GM11168 (cell line): ENCODE data around the gene RPTOR.

Experiments
- in situ Hi-C: fragments of 300-500 bp; cut with MboI; formaldehyde crosslinking; loops from one replicate; pipeline ENCODE4 v1.12.0; 2022; ENCODE audit warnings: low sequenced_read_pairs; ENCODE audit not compliant: unreplicated experiment

RPTOR gene

DNA sequence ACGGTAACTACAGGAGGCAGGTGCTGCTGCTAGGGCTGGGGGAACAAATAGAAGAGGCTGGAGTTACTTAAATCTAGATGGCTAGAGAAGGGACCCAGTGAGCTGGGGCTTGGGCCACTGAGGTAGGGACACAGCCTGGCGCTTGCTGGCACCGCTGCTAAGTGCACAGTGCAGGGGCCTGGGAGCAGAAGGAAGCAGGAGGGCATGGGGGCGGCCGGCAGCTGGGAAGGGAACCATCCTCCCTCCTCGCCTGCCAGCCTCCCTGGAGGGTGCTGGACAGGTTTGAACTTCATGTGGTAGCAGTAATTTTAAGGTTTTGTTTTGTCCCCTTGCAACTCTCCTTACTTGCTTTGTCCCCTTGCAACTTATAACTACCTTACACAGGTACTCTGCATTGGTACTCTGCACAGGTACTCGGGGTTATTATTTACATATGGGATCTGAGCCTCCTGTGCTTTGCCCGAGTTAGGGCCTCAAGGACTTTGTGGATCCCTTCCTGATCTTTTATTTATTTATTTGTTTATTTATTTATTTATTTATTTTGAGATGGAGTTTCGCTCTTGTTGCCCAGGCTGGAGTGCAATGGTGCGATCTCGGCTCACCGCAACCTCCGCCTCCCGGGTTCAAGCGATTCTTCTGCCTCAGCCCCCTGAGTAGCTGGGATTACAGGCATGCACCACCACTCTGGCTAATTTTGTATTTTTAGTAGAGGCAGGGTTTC lies 34.2 kb downstream of the RPTOR start:
- in situ Hi-C loops, result loop anchor here (10.0 kb wide), 1 partner anchor 154 kb away; no protein-coding TSS in a partner anchor

DNA sequence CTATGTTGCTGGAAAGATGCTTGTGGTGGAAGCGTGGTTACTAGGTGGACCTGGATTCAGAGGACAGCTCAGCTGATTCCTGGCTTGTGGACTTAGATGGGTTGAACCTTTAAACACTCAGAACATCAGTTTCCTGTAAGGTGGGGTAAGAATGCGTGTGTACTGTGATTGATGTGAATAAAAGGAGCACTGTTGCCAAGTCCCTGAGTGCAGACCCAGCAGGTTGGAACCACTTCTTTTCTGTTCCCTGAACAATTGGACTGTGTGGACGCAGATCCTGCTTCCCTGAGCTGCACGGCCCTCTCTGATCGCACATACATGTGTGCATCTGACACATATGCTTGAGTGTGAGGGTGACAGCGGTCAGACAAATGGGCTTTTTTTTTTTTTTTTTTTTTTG lies 37.5 kb downstream of the RPTOR start:
- in situ Hi-C loops, result no loop called here

DNA sequence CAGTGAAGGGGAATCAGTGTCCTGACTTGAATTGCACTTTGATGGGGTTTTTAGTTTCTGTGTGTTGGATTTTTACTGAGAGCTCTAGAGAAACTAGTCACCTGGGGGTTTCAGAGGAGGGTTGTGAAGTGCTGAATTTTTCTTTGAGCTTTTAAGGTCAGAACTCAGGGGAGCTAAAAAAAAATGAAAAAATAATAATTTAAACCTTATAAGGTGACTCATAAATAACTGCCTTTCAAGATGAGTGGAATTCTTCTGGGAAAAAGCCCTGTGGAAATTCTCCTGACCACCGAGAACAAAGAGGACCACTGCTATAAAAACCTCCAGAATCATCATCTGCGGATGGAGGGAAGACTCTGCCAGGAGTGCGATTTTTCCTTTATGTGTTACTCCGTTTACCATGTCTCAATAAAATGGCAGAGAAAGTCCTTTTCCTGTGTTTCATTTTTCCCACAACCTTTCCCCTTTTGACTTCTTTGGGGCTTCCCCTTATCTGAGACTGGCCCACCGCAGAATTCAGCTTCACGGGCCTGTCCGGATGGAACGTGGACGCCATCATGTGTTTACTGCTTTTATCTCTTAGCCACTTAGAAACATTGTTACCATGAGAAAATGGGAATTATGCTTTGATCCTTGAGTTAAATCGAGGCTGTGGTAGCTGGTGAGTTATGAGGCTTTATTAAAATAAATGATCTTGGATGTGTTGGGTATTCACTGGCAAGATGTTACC lies 39.7 kb downstream of the RPTOR start:
- in situ Hi-C loops, result no loop called here

DNA sequence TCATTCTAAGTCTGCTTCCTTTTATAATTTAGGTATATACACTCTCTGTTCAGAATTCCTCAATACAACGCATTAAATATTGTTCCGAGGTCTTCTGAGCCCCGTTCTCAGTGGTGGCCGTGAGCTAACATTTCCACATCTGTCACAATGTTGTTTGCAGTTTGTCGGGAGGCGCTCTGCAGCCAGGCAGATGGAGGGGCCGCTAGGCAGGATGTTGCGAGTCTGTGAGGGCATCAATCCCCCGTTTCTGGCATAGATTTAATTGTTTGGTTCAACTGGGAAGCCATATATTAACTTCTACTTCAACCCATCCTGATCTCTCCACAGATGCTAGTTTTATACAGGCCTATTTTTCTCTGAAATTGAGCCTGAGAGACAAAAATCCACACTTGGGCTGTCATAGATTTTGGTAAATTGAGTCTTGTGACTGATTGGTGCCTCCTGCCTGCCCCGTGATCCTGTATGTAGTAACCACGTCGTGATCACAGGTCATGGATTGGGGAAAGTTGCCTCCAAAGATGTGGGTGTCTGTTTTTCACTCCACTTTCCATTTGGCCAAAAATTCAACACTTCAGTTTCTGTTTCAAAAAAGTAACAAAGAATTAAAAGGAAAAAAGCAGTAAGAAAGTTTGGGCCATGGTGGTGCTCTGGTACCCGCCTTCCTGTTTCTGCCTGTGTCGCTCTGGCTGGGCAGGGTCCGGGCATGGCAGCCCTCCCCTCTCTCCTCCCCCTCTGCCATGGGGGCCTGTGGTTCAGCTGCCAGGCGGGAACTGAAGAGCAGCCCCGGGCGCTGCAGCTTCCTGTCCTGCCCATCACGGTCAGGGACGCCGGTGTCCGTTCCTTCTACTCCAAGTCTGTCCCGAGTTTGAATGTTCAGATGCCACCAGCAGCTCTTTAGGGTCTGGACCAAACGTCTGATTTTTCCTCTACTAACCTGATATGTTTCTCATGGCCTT lies 41.5 kb downstream of the RPTOR start:
- in situ Hi-C loops, result no loop called here

DNA sequence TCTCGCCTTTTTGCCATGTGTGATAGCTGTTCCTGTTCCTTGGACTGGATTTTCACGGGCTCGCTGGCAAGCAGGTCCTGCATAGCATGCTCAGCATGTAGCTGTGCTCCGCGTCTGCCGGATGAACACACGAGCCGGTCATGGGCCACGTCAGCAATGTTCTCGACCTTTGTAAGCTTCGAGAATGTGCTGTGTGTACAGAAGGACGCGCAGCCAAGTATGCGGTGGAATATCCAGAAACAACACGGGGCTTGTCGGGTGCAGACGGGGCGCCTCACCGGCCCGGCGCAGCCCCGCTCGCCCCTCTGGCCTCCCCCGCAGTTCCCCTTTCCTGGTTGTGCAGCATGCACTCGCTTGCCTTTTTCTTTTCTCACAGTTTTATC lies 42.2 kb downstream of the RPTOR start:
- in situ Hi-C loops, result no loop called here

DNA sequence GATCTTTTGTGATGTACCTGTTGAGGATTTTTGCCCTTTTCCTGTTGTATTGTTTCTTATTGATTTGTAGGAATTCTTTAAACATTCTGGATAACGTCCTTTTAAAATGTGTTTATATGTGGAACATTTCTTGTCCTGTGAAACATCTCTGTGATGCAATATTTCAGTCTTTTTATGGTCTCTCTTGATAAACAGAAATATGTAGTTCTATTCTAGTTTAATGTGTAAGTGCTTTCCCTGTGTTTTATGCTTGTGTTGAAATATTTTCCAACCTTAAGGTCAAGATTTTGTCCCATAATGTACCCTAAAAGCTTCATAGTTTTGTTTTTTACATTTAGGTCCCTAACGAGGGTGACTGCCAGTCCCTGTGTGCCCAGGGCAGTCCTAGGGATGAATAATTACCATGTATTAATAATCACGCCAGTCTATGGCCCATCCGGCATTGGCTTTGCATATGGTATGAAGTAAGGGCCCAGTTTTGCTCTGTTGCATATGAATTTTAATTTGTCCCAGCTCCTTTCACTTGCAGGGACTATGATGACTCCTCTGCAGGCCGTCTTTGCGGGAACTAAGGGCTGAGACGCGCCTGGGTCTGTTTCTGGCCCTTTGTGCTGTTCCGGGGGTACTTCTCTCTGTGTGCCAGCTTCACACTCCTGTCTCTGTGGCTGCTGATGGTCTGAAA lies 44.2 kb downstream of the RPTOR start:
- in situ Hi-C loops, result no loop called here

DNA sequence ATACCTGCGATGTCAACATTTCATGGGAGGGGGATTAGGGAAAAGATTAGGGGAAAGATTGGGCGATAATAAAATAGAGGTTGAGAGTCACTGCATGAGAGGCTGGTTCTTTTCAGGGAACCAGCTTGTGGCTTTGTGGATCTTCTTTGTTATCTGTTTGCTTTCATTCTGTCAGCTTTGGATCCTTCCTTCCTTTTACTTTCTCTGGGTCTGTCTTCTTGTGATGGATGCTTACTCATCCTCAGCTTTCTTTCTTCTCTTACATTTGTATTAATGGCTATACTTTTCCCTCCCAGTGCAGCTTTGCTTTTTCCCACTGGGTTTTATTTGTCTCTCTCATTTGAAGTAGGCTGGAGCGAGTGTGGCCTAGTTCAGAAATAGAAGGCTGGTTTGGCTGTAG lies 47.1 kb downstream of the RPTOR start:
- in situ Hi-C loops, result no loop called here

DNA sequence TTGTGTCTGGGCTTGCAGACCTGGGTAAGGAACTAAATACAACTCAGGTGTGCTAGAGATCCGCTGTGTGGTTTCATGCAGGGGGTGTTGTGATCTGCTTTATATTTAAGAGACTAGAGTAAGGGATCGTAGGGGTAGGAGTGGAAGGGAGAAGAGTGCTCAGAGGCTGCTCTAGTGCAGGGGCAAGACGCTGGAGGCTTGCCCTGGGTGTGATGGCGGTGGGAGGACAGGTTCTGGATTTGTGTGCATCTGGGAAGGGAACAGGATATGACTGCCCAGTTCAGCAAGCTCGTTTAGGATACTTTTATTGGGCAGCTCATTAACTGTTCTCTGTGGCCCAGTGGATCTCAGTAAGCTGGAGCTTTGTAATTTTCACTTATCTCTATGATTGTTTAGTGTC lies 47.6 kb downstream of the RPTOR start:
- in situ Hi-C loops, result no loop called here

DNA sequence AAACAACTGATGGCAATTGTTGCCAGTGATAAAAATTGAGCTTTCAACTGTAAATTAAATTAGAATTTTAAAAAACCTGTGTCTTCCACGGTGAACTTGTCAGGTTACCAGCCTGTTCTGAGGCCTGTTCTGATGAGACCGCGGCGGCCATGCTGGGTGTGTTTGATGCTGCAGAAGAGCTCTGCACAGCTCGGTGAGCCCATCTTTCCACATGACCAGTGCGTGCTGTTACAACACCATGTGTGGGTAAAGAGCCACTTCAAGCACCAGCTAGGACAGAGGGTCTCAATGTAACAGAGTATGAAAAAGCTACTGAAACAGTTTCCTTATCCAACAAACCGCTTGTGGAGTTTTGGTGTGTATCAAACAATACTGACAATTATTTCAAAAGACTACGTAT lies 48.5 kb downstream of the RPTOR start:
- in situ Hi-C loops, result no loop called here

DNA sequence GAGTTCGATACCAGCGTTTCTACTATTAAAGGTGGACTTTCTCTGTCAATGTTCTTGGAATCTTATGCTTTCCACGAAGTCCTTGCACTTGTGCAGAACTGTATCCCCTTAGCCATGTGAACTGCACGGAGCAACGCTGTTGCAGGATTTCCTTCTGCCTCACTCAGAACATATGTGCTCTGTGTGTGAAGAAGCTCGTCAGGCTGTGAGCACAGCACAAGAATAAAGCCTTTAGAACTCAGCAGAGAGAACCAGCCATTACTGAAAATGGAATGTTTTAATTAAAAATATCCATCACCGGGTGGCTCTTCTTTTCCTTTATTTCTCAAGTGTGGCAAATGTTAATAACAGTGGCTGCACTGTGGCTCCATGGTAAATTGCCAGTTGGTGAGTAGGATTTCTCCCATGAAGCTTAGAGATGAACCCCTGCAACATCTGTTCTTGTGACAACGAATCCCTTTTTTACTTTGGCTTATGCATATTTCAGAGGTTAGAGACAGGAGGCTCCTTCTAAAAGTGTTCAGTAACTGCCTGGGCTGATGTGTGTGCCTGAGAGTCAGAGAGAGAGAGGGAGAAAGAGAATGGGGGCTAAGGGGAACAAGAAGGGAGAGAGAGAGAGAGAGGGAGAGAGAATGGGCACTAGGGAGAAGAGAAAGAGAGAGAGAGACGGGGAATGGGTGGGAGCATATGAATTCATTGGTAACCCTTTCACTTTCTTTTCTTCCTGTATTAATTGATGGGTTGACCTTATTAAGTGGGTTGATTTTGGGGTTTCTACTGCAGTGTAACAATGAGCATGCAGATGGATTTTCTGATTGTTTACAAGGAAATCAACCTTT lies 50.0 kb downstream of the RPTOR start:
- in situ Hi-C loops, result no loop called here

DNA sequence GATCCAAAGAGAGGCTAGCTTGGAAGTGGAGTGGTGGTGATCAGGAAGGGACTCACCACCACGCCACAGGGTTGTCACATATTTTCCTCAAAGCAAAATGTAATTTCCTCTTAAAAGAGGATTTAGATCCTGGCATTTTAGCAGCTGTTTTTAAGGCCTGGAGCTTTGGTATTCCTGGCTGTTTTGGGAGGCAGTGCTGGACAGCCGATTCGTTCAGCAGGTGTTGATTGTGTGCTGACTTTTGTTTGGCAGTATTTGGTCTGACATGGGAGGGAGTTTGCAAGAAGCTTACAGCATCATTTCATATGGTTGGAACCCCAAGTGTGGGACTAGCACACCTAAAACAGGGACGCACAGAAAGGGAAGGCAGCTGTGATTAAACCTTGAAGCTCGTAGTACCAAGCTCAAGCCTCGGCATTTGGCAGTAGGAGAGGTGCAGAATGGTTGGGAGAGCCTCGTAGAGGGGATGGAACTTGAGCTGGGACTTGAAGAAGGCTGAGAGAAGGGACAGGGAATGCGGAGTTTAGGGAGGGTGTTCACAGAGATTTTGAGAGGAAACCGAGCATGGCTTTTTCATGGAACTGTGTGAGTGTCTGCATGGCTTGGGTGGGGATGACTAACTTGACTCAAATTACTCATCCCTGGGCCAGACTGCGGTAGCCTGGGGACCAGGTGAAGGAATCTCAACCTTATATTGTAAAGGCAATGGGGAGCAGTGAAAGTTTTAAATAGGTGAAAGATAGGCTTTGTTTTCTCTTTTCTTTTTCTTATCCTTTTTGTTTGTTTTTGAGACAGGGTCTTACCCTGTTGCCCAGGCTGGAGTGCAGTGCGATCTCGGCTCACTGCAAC lies 52.3 kb downstream of the RPTOR start:
- in situ Hi-C loops, result no loop called here

DNA sequence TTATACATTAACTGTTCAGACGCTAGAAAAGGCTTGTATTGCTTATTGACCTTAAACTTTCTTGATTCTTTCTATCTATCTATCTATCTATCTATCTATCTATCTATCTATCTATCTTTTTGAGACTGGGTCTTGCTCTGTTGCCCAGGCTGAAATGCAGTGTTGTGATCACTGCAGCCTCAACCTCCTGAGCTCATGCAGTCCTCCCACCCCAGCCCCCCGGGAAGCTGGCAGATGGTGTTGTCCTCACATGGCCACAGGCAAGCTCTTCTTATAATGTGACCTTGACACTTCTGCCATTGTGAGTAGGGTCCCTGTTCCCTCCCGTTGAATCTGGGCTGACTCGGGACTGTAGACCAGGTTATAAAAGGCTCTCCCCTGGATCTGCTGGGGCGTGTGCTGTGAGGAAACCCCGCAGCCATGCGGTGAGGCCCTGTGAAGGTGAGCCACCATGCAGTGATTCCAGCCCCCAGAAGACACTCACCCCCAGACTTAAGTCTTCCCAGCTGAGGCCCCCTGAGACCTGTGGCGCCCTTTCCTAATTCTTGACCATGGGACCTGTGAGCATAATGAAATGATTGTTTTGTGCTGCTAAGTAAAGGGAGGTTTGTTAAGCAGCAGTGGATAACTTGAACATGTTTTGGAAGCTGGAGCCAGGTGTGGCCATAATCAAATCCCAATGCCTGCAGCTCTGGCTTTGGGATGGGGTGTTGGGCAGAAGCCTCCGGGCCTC lies 54.3 kb downstream of the RPTOR start:
- in situ Hi-C loops, result no loop called here

DNA sequence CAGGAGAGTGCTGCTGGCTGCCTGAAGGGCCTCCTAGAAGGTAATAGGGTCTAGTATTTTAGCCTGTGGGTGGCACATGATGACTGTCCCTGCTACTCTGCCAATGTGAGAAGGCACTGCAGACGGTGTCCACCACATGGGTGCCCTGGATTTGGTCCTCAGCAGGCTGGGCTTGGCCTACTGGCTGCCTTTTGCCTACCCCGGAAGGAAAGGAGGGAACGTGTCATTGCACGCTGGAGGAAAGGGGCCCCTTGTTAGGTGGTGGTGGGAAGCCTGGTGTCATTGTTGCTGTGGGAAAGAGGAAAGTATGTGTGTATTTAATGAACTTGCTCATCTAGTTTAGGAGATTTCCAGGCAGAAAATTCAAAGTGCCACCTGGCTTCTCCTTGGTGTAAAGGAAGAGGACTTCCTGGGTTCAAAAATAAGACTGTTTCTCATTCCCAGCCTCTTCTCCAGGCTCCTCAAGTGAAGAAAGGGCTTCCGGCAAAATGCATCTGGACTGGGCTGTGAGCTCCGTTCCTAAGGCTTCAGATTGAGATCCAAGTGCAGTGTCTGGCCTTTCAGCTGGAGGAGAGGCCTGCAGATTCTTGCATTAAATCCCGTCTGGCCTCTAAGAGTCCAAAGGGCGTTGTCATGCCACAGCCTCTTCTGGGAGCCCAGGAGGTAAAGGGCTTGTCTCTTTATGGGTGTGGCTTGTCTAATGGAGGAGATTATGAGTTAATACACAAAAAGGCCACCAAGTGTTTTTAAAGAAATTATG lies 55.1 kb downstream of the RPTOR start:
- in situ Hi-C loops, result no loop called here

DNA sequence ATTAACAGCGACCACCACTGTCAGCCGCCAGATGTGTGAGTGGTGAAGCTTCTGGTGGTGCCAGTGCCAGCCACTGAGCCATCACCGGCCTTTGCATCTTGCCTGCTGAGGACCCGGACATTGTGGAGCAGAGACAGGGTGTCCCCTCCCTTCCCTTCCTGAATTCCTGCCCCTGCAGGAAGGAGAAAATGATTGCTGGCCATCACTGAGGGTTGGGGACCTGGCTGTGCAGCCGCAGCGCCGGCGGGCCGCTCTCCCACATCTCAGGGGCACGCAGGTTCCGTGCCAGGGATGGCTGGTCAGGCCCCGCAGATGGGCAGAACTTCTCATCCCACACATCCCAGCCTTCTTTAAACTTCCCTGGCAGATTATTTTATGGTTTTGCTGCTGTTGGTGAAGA lies 56.5 kb downstream of the RPTOR start:
- in situ Hi-C loops, result no loop called here

DNA sequence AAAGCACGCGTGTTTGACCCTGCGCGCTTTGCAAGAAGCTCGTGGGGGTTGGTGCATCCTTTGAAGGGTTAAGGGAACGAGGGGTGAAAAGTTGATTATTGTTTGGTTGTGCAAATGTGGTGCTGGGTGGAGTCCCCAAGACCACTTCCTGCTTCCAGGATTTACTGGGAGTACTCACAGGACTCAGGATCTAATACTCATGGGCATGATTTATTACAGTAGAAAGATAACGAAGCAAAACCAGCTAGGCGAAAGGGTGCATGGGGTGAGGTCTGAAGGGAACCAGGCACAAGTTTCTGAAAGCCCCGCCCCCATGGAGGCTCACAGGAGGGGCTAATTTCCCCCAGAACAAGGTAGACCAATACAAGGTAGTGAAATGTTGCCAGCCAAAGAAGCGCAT lies 58.8 kb downstream of the RPTOR start:
- in situ Hi-C loops, result no loop called here

DNA sequence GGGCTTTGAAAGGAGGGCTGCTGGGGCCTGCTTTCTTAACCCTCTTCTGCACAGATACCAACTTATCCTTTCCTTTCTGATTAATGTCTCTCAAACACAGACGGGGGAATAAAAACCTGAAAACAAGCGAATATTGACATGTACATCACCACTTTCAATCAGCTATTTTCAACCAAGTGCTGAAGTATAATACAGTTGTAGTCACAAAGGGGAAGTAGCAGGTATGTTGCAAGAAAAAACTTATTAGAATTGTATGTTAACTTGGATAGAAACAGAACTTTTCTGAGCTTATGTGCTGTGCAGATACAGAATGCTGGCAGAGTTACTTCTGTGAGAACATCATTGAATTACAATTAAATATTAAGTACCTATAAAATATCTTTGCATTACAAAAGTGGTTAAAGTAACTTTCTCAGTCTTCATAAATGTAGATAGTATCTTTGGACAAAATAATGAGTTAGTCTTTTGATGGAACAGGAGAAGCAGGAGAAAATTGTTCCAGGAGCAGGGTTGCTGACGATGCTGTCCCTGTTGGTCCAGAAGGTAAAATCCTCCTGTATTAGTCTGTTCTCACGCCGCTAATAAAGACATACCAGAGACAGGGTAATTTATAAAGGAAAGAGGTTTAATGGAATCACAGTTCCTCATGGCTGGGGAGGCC lies 59.5 kb downstream of the RPTOR start:
- in situ Hi-C loops, result no loop called here

DNA sequence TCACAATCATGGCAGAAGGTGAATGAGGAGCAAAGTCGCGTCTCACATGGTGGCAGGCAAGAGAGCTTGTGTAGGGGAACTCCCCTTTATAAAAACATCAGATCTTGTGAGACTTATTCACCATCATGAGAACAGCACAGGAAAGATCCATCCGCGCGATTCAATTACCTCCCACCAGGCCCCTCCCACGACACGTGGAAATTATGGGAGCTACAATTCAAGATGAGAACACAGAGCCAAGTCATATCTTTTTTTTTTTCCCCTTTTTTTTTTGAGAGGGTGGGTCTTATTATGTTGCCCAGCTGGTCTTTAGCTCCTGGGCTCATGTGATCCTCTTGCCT lies 60.0 kb downstream of the RPTOR start:
- in situ Hi-C loops, result no loop called here
